T-helper 2 cell treated with Interferon-gamma antibody and Interleukin-4, amounts not matched to agents 5 μg/mL and 100 μg/mL, for 36 hours (primary cell): ENCODE measurements around the gene MYL6B.
A peak's percentile ranks its signal among the peaks of the same experiment; 100 is the strongest.
"Not testable (repeated sequence)": the region's sequence is repeated elsewhere in the genome, so short reads cannot be mapped to it uniquely, and the experiment has no call there.

Source experiments
- DNase-seq: peaks from one replicate; pipeline ENCODE4 v3.0.0; 2021; ENCODE audit warnings: low spot score
- H3K27ac Mint-ChIP-seq: one replicate; pipeline ENCODE4 v1.8.0; 2021; ENCODE audit warnings: mild to moderate bottlenecking, mixed read lengths
- H3K27me3 Mint-ChIP-seq: one replicate; pipeline ENCODE4 v1.8.0; 2021; ENCODE audit warnings: low read depth, mixed read lengths
- H3K36me3 Mint-ChIP-seq: one replicate; pipeline ENCODE4 v1.8.0; 2021; ENCODE audit warnings: low read depth, mixed read lengths
- H3K4me1 Mint-ChIP-seq: one replicate; pipeline ENCODE4 v1.8.0; 2021; ENCODE audit warnings: low read depth, mixed read lengths
- H3K4me3 Mint-ChIP-seq: one replicate; pipeline ENCODE4 v1.8.0; 2022; ENCODE audit warnings: mild to moderate bottlenecking, moderate library complexity, mixed read lengths
- H3K9me3 Mint-ChIP-seq: one replicate; pipeline ENCODE4 v1.8.0; 2021; ENCODE audit warnings: mixed read lengths

The MYL6B gene

GRCh38 chr12:56189918-56190694 is 37.7 kb downstream of the MYL6B start:
- no peaks in the 10 kb centered on the region for H3K27me3 Mint-ChIP-seq
- peak overlapping the region; percentile 95 for H3K4me3 Mint-ChIP-seq
- H3K4me1 Mint-ChIP-seq, result peaks cover 44% of the 10 kb centered on the region
- H3K36me3 Mint-ChIP-seq, result peaks cover 27% of the 10 kb centered on the region
- H3K9me3 Mint-ChIP-seq, result no peaks in the 10 kb centered on the region
- H3K27ac Mint-ChIP-seq, result peak overlapping the region; percentile 99
- peak; percentile 86 for DNase-seq

- H3K4me3 Mint-ChIP-seq, result peak overlapping the region; percentile 95
- no peaks in the 10 kb centered on the region for H3K9me3 Mint-ChIP-seq
- DNase-seq, result no peak
- H3K27ac Mint-ChIP-seq, result peak overlapping the region; percentile 99
- peaks cover 25% of the 10 kb centered on the region for H3K36me3 Mint-ChIP-seq
- H3K27me3 Mint-ChIP-seq, result no peaks in the 10 kb centered on the region
- peaks cover 44% of the 10 kb centered on the region for H3K4me1 Mint-ChIP-seq
Observed at GRCh38 chr12:56190695-56191155, 38.3 kb downstream of the MYL6B start.

GRCh38 chr12:56192582-56192981 is 40.2 kb downstream of the MYL6B start:
- Mint-ChIP-seq H3K9me3 (no peaks in the 10 kb centered on the region), H3K4me3 (peak overlapping the region; percentile 5), H3K4me1 (peaks cover 32% of the 10 kb centered on the region), H3K27me3 (no peaks in the 10 kb centered on the region), H3K36me3 (peaks cover 12% of the 10 kb centered on the region), H3K27ac (peak overlapping the region; percentile 17)
- DNase-seq, result no peak

GRCh38 chr12:56193025-56193578 is 40.7 kb downstream of the MYL6B start:
- peaks cover 27% of the 10 kb centered on the region for H3K4me1 Mint-ChIP-seq
- DNase-seq, result peak; percentile 60
- no peak overlapping the region for H3K4me3 Mint-ChIP-seq
- no peaks in the 10 kb centered on the region for H3K9me3 Mint-ChIP-seq
- peaks cover 7% of the 10 kb centered on the region for H3K36me3 Mint-ChIP-seq
- H3K27me3 Mint-ChIP-seq, result no peaks in the 10 kb centered on the region
- H3K27ac Mint-ChIP-seq, result peak overlapping the region; percentile 0

- not testable (repeated sequence) for H3K36me3 Mint-ChIP-seq, H3K9me3 Mint-ChIP-seq, H3K4me3 Mint-ChIP-seq, DNase-seq, H3K27me3 Mint-ChIP-seq, H3K27ac Mint-ChIP-seq
- peaks cover 12% of the 10 kb centered on the region for H3K4me1 Mint-ChIP-seq
Observed at GRCh38 chr12:56196818-56197550, 44.6 kb downstream of the MYL6B start.

- no peak for DNase-seq
- Mint-ChIP-seq H3K27me3 (no peaks in the 10 kb centered on the region), H3K36me3 (peaks cover 1% of the 10 kb centered on the region), H3K9me3 (no peaks in the 10 kb centered on the region), H3K4me3 (no peak overlapping the region), H3K27ac (no peak overlapping the region), H3K4me1 (peaks cover 6% of the 10 kb centered on the region)
Observed at GRCh38 chr12:56197921-56198635, 45.7 kb downstream of the MYL6B start.

GRCh38 chr12:56198836-56199235 is 46.4 kb downstream of the MYL6B start:
- peaks cover 2% of the 10 kb centered on the region for H3K4me1 Mint-ChIP-seq
- H3K27ac Mint-ChIP-seq, result no peak overlapping the region
- no peak for DNase-seq
- no peak overlapping the region for H3K4me3 Mint-ChIP-seq
- no peaks in the 10 kb centered on the region for H3K9me3 Mint-ChIP-seq
- H3K27me3 Mint-ChIP-seq, result no peaks in the 10 kb centered on the region
- H3K36me3 Mint-ChIP-seq, result peaks cover 1% of the 10 kb centered on the region

- Mint-ChIP-seq H3K27me3 (no peaks in the 10 kb centered on the region), H3K27ac (no peak overlapping the region), H3K4me1 (peaks cover 2% of the 10 kb centered on the region), H3K9me3 (no peaks in the 10 kb centered on the region), H3K36me3 (peaks cover 12% of the 10 kb centered on the region), H3K4me3 (no peak overlapping the region)
- DNase-seq, result no peak
Observed at GRCh38 chr12:56202366-56202765, 50.0 kb downstream of the MYL6B start.

- H3K27ac Mint-ChIP-seq, result no peak overlapping the region
- H3K4me1 Mint-ChIP-seq, result peaks cover 2% of the 10 kb centered on the region
- H3K27me3 Mint-ChIP-seq, result no peaks in the 10 kb centered on the region
- no peak overlapping the region for H3K4me3 Mint-ChIP-seq
- H3K36me3 Mint-ChIP-seq, result peaks cover 17% of the 10 kb centered on the region
- no peaks in the 10 kb centered on the region for H3K9me3 Mint-ChIP-seq
- DNase-seq, result no peak
Observed at GRCh38 chr12:56202838-56203237, 50.5 kb downstream of the MYL6B start.

- H3K4me1 Mint-ChIP-seq, result peaks cover 2% of the 10 kb centered on the region
- peaks cover 23% of the 10 kb centered on the region for H3K36me3 Mint-ChIP-seq
- no peaks in the 10 kb centered on the region for H3K27me3 Mint-ChIP-seq
- no peaks in the 10 kb centered on the region for H3K9me3 Mint-ChIP-seq
- no peak for DNase-seq
- no peak overlapping the region for H3K27ac Mint-ChIP-seq
- H3K4me3 Mint-ChIP-seq, result no peak overlapping the region
Observed at GRCh38 chr12:56204275-56204674, 51.9 kb downstream of the MYL6B start.

- Mint-ChIP-seq H3K27me3 (no peaks in the 10 kb centered on the region), H3K4me1 (peaks cover 2% of the 10 kb centered on the region), H3K36me3 (peaks cover 33% of the 10 kb centered on the region), H3K4me3 (no peak overlapping the region), H3K9me3 (no peaks in the 10 kb centered on the region), H3K27ac (no peak overlapping the region)
- DNase-seq, result no peak
Observed at GRCh38 chr12:56205445-56205844, 53.1 kb downstream of the MYL6B start.

GRCh38 chr12:56206452-56207166 is 54.2 kb downstream of the MYL6B start:
- no peaks in the 10 kb centered on the region for H3K9me3 Mint-ChIP-seq
- peaks cover 37% of the 10 kb centered on the region for H3K36me3 Mint-ChIP-seq
- H3K27ac Mint-ChIP-seq, result no peak overlapping the region
- no peak for DNase-seq
- no peaks in the 10 kb centered on the region for H3K27me3 Mint-ChIP-seq
- peaks cover 2% of the 10 kb centered on the region for H3K4me1 Mint-ChIP-seq
- no peak overlapping the region for H3K4me3 Mint-ChIP-seq
